NCI-H1436 treated with DMSO at 0.1 percent for 48 hours (cell line): ENCODE data around the gene PRMT9.

Experiments used
- DNase-seq: peaks from one replicate; lab custom pipeline; 2025; lab: John Stamatoyannopoulos, UW

The PRMT9 gene

DNA sequence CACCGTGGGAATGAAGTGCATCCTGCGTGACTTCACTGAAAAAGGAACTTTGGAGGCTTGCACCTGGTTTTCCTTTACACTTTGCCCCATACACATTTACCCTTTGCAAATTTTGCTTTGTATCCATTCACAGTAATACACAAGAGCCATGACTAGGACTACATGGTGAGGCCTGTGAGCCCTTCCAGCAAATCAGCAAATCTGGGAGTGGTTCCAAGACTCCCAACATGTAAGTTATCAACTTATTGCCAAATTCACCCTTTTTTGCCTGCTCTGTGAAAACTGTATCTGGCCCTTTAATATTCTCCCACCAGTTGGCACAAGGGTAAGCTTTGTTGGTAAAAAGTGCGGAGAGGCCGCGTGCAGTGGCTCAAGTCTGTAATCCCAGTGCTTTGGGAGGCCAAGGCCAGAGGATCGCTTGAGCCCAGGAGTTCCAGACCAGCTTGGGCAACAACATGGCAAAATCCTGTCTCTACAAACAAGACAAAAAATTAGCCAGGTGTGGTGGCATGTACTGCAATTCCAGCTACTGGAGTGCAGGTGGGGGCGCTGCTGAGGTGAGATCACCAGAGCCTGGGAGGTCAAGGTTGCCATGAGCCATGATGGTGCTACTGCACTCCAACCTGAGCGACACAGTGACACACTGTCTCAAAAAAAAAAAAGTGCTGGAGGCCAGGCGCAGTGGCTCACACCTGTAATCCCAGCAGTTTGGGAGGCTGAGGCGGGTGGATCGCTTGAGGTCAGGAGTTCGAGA, 5.0 kb downstream of the PRMT9 start:
- DNase-seq = no peak

DNA sequence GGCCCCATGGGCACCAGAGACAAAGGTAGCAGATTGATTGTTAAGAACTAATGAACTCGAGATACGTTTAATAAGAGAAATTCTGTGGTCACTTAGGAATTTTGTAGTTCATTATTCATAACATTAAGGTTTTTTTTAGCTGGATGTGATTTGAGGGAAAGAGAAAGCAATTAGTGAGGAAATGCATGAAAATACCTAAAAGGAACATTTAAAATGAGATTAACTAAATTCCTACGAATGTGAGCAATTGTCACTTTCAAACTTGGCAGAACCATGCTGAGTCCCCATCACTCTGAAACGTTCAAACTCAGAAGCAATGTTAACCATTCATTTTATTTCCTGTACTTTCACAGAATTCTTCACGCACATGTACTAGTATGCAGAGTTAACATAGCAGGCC, 5.9 kb downstream of the PRMT9 start:
- no peak for DNase-seq

DNA sequence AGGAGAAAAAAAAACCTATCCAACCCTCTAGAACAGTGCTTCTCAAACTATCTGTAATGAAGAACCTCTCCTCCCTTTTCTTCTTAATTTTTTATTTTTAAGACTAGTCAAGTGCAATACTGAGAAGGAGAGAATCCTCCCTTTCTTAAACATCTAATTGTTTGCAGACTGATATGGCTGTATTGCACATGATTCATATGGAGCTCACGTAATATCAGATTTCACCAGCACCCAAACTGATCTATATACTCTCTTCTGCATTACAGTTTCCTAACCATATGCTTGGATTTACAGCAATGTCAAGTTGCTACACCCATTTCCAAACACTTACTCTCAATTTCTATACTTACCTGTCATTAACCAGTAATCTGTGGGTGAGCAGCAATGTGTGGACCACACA, 9.5 kb downstream of the PRMT9 start:
- no peak for DNase-seq

DNA sequence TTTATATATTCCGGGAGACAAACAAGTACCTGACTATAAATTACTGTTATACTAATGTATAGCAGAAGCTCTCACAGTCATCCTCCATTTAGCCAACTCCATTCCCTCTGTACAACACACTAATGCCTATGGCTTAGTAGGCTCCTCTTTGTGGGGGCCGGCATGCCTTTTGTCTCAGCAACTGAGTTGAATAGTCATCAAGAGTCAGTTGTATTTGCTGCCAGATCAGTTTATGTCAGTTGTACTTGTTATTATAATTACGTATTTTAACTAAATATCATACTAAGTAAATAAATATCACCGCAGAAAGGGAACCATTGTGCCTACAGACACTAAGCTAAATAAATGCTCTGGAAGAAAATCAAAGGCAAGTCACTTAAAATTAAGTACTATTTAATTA, 9.9 kb downstream of the PRMT9 start:
- DNase-seq = no peak

DNA sequence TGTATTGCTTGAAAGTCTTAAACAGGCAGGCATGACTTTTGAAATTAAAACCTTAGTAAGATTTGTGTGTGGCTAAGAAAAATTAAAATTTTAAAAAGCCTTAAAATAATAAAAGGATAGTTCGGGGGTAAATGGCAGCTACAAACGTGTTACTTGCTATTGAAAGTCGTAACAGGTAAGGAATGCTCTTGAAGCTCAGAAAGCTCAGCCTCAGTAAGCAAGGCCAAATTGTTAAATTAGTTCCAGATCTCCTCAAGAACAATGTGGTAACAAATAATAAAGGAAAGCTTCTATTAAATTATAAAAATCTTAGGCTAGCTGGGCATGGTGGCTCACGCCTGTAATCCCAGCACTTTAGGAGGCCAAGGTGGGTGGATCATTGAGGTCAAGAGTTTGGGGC, 25.5 kb downstream of the PRMT9 start:
- no peak for DNase-seq

DNA sequence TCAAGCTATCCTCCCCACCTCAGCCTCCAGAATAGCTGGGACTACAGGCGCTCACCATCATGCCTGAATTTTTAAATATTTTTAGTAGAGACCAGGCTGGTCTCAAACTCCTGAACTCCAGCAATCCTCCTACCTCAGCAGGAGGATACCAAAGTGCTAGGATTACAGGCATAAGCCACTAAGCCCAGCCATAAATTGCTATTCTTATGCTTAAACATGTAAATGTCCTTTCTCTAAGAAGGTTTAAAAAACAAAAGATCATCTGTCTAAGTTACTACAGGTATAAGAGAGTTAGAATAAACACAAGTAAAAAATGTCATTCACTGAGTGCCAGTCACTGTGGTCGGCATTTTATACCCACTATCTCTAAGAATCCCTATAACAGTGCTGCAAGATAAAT, 28.3 kb downstream of the PRMT9 start:
- no peak for DNase-seq

DNA sequence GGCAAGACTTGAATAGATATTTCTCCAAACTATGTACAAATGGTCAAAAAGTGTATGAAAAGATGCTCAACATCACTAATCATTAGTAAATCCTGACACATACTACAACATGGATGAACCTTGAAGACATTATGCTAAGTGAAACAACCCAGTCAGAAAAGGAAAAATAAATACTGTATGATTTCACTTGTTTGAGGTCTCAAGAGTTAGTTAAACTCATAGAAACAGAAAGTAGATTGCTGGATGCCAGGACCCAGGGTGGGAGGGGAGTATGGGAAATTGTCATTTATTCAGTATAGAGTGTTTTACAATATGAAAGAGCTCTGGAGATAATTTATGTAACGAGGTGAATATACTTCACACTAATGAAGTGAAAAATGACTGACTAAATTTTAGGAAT, 32.4 kb downstream of the PRMT9 start:
- no peak for DNase-seq

DNA sequence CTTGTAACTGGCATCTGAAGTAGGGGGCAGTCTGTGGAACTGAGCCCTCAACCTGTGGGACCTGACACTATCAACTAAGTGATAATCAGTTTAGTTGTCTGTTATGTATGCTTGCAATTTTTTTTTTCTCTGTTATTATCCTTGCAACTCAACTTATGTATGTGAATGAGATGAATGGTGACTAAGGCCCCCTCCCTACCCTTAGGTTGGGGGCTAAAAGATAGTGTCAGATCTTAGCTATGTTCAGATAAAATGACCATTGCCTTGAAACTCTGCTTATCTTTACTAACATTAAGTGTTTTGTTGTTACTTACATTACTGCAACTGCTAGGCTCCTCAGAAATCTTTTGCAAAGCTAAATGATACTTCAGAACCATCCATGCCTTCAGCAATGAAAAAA, 35.3 kb downstream of the PRMT9 start:
- no peak for DNase-seq

DNA sequence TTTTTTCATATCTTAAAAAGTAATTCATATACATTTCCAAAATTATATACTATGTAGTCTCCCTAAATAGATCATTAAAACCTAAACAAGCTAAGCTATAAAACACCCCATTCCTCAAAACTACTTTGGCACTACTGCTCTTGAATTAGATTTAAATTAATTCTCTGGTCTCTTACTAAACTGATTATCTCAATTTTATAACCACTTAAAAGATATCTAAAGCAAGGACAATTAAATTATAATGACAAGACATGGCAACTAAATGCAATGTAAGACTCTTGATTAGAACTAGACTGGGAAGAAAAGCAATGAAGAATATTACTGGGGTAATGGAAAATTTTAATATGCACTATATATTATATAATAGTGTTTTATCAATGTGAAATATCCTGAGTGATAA, 38.9 kb downstream of the PRMT9 start:
- DNase-seq = no peak

DNA sequence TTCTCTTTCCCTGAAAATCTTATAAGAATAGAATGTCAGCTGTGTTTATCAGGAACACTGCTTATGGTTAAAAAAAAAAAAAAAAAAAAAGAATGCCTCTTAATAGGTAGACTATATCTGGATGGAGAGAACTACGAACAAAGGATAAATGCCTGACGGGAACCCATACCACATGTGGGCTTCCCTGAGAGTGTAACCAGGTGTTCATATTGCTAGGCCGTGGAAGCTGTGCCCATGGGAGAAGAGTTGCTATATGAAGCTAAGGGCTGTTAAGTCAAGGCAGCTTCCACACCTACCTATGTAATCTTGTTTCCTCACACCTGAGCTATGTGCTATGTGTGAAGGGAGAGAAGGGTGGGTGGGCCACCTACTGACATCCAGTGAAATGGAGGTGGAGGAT, 39.5 kb downstream of the PRMT9 start:
- DNase-seq = no peak

DNA sequence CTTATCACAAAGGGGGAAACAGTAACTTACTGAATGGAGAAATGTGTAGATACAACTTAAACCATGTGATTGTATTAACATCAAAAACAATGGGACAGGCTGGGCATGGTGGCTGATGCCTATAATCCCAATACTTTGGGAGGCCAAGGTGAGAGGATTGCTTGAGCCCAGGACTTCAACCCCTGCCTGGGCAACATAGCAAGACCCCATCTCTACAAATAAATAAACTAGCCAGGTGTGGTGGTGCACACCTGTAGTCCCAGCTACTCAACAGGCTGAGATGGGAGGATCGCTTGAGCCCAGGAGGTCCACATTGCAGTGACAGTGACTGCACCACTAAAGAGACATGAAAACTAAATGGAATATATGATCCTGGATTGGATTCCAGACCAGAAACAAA, 40.3 kb downstream of the PRMT9 start:
- DNase-seq = no peak

DNA sequence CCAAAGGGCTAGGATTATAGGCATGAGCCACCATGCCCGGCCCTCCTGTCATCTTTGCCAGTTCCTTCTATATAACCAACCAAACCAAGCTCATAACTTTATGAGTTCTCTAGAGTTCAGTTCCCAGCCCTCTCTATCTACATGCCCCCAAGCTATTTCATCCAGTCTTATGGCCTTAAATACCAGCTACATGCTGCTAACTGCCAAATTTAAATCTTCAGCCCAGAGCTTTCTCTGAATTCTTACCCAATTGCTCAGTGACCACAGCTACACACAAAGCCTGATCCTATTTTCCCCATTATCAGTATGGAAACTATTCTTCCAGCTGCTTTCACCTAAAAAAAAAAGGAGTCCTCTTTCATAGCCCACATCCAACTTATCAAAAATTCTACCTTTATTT, 43.6 kb downstream of the PRMT9 start:
- no peak for DNase-seq

DNA sequence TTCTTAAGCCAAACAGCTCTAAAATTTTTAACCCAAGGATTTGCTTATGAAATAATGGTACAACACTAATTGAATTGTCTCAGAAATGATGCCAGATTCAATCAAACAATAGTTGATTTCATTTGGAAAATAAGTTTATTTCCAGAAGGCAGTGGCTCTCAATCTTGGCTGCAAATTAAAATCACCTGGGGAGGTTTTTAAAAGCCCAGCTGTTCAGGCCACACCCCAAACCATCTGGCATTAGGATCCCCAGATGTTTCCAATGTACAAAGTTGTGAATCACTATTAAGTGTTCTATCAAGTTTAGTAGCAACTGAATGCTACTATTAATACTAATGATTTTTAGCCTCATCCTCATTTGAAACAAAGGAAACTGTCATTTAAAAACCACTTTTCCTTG, 44.6 kb downstream of the PRMT9 start:
- no peak for DNase-seq

DNA sequence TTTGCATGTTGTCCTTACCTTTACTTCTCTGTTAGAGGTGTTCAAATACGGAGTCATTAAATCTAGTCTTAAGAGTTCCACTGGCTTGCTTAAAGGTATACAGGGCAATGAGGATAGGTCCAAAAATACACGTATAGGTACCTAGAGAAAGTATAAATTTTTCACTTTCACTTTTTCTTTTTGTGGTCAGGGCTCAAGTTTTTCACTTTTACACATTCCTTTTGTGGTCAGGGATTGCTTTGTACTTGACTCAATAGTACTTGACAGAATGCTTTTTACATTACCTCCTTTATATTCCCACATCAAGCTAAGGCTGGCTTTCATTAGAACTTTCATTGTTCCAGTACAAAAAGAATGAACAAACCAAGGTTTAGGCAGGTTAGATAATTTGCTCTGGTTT, 45.0 kb downstream of the PRMT9 start:
- DNase-seq = no peak

DNA sequence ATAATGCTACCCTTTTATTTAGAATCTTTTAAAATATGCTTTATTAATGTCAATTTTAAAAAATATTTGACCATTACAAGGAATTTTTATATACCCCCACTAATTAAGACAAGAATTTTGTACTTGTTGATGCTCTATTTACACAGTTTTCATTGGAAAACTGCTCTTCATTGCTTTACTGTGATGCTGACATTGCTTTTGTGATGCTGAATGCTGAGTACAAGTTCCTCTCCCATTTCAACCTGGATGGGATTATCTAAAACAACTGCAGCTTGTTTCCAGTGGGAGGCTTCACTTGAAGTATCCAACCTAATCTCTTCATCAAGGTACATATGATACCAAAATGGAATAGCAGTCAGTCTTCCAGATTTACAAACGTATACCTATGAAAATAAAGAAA, 45.6 kb downstream of the PRMT9 start:
- DNase-seq = no peak

DNA sequence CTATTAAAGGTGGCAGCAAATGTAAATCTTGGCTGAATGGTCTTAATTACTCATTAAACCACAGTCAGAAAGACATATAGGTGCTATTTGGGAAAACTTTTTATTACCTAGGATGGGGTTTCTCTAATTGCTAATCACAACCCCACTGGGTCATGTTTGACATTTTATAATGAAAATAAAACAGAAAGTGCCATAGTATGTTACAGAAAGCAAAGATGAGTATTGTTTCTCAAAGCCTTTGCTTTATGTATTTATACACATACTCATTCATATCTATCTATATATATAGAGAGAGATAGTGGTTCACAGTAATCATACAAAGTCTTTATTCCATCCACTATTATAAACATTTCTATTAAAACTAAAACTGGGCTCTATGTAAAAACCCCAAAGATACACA, 48.6 kb downstream of the PRMT9 start:
- no peak for DNase-seq

DNA sequence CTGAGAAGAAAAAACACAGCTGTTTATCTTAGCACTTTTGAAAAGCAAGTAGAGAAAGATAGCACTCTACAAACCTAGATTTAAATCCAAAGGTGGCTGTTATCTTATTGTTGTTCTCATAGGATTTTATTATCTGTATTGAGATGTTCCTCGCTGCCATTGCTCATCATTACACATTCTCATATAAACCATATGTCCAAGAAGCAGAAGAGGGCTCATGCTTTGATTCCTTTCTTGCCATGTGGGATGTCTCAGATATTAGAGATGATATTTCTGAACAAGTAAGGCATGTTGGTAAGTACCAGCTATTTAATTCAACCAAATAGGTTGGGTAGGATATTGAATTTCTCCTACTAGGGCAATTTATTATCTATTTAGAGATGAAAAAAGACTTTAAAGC, 50.3 kb downstream of the PRMT9 start:
- DNase-seq = no peak

DNA sequence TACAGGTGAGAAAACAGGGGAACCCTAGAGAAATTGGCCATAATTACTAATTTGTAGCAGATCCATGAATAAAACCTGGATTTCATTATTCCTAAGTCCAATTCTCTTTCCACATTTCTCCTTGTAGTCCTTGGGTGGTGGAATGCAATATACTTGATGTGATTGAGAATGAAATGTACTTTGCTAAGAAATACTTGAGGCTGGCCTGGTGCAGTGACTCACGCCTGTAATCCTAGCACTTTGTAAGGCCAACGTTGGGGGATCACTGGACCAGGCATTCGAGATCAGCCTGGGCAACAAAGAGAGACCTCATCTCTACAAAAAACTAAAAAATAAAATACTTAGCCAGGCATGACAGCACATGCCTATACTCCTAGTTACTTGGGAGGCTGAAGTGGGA, 50.9 kb downstream of the PRMT9 start:
- DNase-seq = no peak

DNA sequence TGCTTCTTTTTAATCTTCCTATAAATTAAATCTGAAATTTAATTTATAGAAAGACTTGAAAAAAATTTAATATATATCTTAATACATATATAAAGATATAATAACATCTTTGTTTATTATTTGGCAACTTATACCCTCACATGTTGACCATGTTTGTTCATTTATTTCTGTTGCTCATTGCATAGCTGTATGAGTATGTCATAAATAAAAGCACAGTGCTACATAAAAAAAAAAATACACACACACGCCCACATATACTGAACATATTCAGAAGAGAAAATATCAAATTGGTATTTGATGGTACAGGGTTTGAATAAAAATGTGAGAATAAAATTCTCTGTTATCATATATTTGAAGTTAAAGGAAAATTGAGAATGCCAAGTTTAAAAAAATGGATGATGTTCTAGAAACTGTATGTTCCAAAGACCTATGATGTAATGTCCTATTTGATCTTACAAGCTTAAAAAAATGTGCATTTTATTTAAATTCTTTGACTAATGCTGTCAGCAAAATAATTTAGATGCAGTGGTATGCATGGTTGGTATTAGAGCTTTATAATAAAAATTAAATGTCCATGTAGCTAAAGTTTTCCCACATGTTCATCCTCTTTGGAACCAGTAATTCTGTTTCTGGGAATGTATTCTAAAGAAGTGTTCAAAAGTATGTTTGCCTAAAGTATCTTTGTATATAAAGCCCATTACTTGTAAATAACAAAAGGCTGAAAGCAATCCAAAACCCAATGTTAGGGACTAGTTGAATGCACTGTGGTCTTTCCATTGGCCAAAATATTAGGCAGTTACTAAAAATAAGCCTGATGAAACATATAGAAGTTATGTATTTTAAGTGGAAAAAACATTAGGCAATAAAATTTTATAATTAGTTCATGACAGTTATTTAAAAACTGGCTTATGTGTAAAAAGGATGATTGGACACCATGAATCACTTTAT, 53.9 kb downstream of the PRMT9 start:
- DNase-seq = no peak

DNA sequence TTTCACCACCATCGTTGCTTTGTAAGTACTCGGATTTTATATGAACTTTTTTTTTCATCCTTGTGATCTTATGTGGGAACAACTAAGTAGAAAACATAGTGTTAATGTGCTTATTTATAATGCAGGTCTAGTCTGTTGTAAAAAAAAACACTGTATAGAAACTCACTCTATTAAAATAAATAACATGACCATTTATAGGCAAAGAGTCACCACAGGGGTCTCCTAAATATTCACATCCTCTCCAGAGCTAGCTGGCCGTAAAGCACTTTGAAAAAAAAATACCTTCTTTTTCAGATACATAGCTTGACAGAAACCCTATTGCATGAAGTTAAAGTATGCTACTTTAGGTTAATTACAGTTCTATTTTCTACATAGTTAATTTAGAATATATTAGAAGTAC, 55.5 kb downstream of the PRMT9 start:
- no peak for DNase-seq

DNA sequence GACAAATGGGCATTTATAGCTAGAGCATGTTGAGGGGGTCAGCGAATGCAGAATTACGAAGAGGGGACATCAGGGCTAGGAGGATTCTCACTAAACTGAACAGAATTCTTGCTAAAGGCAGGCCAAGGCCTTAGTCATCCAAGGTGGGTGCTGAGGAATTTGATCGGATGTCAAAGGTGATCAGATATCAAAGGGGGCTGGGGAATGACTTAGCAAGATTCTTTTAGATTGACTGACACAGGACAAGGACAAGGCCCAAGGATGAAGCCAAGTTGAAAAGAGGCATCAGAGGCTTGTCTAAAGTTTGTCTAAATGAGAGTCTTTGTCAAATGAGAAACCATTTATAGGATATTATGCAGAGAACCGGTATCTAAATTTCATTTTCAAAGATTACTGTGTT, 57.1 kb downstream of the PRMT9 start:
- DNase-seq = no peak

DNA sequence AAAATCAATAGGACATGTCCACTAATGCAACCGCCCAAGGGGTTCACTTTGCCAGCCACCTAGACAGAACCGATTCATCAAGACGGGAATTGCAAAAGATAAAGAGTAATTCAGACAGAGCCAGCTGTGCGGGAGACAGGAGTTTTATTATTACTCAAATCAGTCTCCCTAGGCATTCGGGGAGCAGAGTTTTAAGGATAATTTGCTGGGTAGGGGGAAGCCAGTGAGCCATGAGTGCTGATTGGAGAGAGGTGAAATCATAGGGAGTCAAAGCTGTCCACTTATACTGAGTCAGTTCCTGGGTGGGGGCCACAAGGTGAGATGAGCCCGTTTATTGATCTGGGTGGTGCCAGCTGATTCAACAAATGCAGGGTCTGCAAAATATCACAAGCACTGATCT, 58.2 kb downstream of the PRMT9 start:
- no peak for DNase-seq

DNA sequence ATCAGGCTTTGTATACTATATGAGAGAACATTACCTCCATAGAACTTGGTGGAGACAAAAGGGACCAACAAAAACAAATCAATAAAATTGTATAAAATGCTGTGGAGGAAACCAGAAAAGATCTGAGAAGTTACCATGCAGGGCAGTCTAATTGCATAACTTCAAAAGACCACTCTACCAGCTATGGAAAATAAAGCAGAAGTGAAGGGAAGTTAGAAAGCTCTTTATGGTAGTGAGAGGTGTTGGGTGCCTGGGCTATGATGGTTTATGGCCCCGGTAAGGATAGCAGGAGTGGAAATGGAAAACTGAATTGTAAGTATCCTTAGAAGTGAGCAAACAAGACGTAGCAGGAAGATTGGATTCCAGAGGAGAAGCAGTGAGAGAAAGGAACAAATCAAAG, 63.6 kb downstream of the PRMT9 start:
- no peak for DNase-seq
